H9 (cell line): ENCODE results near the gene SUN2. TPM values are rescaled to one million over a fixed set of nuclear protein-coding genes. Genes with fewer than 3 reads are reported as not detected.

Experiments
- DNase-seq: peaks from one replicate; pipeline ENCODE4 v3.0.0-alpha.2; 2017
- H2AFZ ChIP-seq: one replicate; pipeline ENCODE4 v1.6.1; 2013; ENCODE audit warnings: mild to moderate bottlenecking, low read length, control low read depth, moderate library complexity
- H2AK5ac ChIP-seq: 2 replicates; pipeline ENCODE4 v1.6.1; 2013; ENCODE audit warnings: low read length, control low read depth, mixed read lengths; ENCODE audit not compliant: insufficient read length
- H2BK120ac ChIP-seq: one replicate; pipeline ENCODE4 v1.6.1; 2013; ENCODE audit warnings: low read depth, mild to moderate bottlenecking, low read length, control low read depth, inconsistent platforms; ENCODE audit not compliant: poor library complexity, severe bottlenecking
- H2BK12ac ChIP-seq: 2 replicates; pipeline ENCODE4 v1.6.1; 2013; ENCODE audit warnings: low read length, control low read depth, mixed read lengths, low read depth; ENCODE audit not compliant: insufficient read length
- H2BK15ac ChIP-seq: 2 replicates; pipeline ENCODE4 v1.6.1; 2013; ENCODE audit warnings: low read depth, low read length, control low read depth
- H2BK20ac ChIP-seq: one replicate; pipeline ENCODE4 v1.6.1; 2013; ENCODE audit warnings: low read depth, mild to moderate bottlenecking, low read length, control low read depth, inconsistent platforms; ENCODE audit not compliant: poor library complexity, severe bottlenecking
- H2BK5ac ChIP-seq: 2 replicates; pipeline ENCODE4 v1.6.1; 2013; ENCODE audit warnings: low read length, control low read depth, mixed read lengths; ENCODE audit not compliant: insufficient read length
- H3K14ac ChIP-seq: 2 replicates; pipeline ENCODE4 v1.6.1; 2013; ENCODE audit warnings: low read length, control low read depth; ENCODE audit not compliant: insufficient read depth
- H3K18ac ChIP-seq: 2 replicates; pipeline ENCODE4 v1.6.1; 2013; ENCODE audit warnings: low read depth, mild to moderate bottlenecking, mixed read lengths, low read length, control low read depth; ENCODE audit not compliant: insufficient read length
- H3K23ac ChIP-seq: 2 replicates; pipeline ENCODE4 v1.6.1; 2013; ENCODE audit warnings: low read length, control low read depth, mixed read lengths, low read depth; ENCODE audit not compliant: insufficient read length
- H3K23me2 ChIP-seq: 2 replicates; pipeline ENCODE4 v1.6.1; 2013; ENCODE audit warnings: low read depth, mild to moderate bottlenecking, mixed read lengths, low read length, control low read depth; ENCODE audit not compliant: insufficient read length, poor library complexity, severe bottlenecking
- H3K27ac ChIP-seq: 2 replicates; pipeline ENCODE4 v1.5.1; 2013; ENCODE audit warnings: low read length, control low read depth, mixed read lengths, low read depth; ENCODE audit not compliant: insufficient read length
- H3K27me3 ChIP-seq: 2 replicates; pipeline ENCODE4 v1.6.1; 2013; ENCODE audit warnings: low read length, control low read depth, inconsistent platforms; ENCODE audit not compliant: insufficient read depth
- H3K4ac ChIP-seq: 2 replicates; pipeline ENCODE4 v1.6.1; 2013; ENCODE audit warnings: low read depth, mild to moderate bottlenecking, control low read depth, inconsistent platforms, low read length, moderate library complexity
- H3K4me1 ChIP-seq: 2 replicates; pipeline ENCODE4 v1.6.1; 2013; ENCODE audit warnings: low read length, control low read depth, inconsistent platforms; ENCODE audit not compliant: insufficient read depth
- H3K4me2 ChIP-seq: 2 replicates; pipeline ENCODE4 v1.6.1; 2013; ENCODE audit warnings: low read length, control low read depth, mixed read lengths; ENCODE audit not compliant: insufficient read length, insufficient read depth
- H3K56ac ChIP-seq: 2 replicates; pipeline ENCODE4 v1.6.1; 2013; ENCODE audit warnings: low read depth, mild to moderate bottlenecking, mixed read lengths, low read length, control low read depth; ENCODE audit not compliant: insufficient read length
- H3K79me1 ChIP-seq: 2 replicates; pipeline ENCODE4 v1.6.1; 2013; ENCODE audit warnings: low read depth, mild to moderate bottlenecking, moderate library complexity, low read length, control low read depth, inconsistent platforms; ENCODE audit not compliant: insufficient read depth, poor library complexity, severe bottlenecking
- H3K79me2 ChIP-seq: 2 replicates; pipeline ENCODE4 v1.6.1; 2013; ENCODE audit warnings: low read length, control low read depth, inconsistent platforms; ENCODE audit not compliant: insufficient read depth
- H3K9ac ChIP-seq: 2 replicates; pipeline ENCODE4 v1.6.1; 2013; ENCODE audit warnings: low read length, control low read depth, mixed read lengths; ENCODE audit not compliant: insufficient read length; ENCODE audit errors: extremely low read depth
- H3K9me3 ChIP-seq: one replicate; pipeline ENCODE4 v1.6.1; 2013; ENCODE audit warnings: low read depth, low read length, inconsistent platforms; ENCODE audit not compliant: control insufficient read depth
- H3T11ph ChIP-seq: one replicate; pipeline ENCODE4 v1.6.1; 2013; ENCODE audit warnings: mild to moderate bottlenecking, low read length, control low read depth, inconsistent platforms
- H4K20me1 ChIP-seq: one replicate; pipeline ENCODE4 v1.6.1; 2013; ENCODE audit not compliant: control insufficient read depth, insufficient read length, insufficient read depth
- H4K5ac ChIP-seq: 2 replicates; pipeline ENCODE4 v1.6.1; 2013; ENCODE audit warnings: low read depth, mild to moderate bottlenecking, mixed read lengths, low read length, control low read depth; ENCODE audit not compliant: insufficient read length
- H4K8ac ChIP-seq: replicated peaks from 2 replicates; pipeline ENCODE4 v1.6.1; 2013; ENCODE audit warnings: low read length, control low read depth, mixed read lengths, low read depth; ENCODE audit not compliant: insufficient read length
- H4K91ac ChIP-seq: 2 replicates; pipeline ENCODE4 v1.6.1; 2013; ENCODE audit warnings: low read depth, mild to moderate bottlenecking, moderate library complexity, mixed read lengths, low read length, control low read depth; ENCODE audit not compliant: insufficient read length
- H3K27ac Mint-ChIP-seq, 3 experiments: 2 replicates in 2 of 3; 3 replicates in 1 of 3; pipeline ENCODE4 v1.8.0; 2020 to 2021; ENCODE audit warnings: mixed read lengths in 3 of 3, mild to moderate bottlenecking in 1 of 3, moderate library complexity in 1 of 3
- H3K27me3 Mint-ChIP-seq: 2 replicates; pipeline ENCODE4 v1.8.0; 2021; ENCODE audit warnings: low read depth, mild to moderate bottlenecking, moderate library complexity, mixed read lengths
- H3K36me3 Mint-ChIP-seq, 3 experiments: 2 replicates in 2 of 3; 3 replicates in 1 of 3; pipeline ENCODE4 v1.8.0; 2020 to 2021; ENCODE audit warnings: low read depth in 3 of 3, mixed read lengths in 3 of 3; ENCODE audit not compliant: insufficient read depth in 1 of 3
- H3K4me1 Mint-ChIP-seq, 2 experiments: 2 replicates each; pipeline ENCODE4 v1.8.0; 2020; ENCODE audit warnings: mixed read lengths in 2 of 2
- H3K4me3 Mint-ChIP-seq, 2 experiments: 2 replicates in 1 of 2; 3 replicates in 1 of 2; pipeline ENCODE4 v1.8.0; 2020 to 2021; ENCODE audit warnings: mild to moderate bottlenecking in 2 of 2, mixed read lengths in 2 of 2, moderate library complexity in 1 of 2
- H3K9me3 Mint-ChIP-seq, 2 experiments: 2 replicates in 1 of 2; 3 replicates in 1 of 2; pipeline ENCODE4 v1.8.0; 2020; ENCODE audit warnings: mild to moderate bottlenecking in 2 of 2, mixed read lengths in 2 of 2, moderate library complexity in 1 of 2
- CTCF ChIP-seq: fragments of 200-600 bp; sonication (generic); conservative IDR thresholded peaks from 3 replicates; pipeline ENCODE4 v1.8.0; 2021; ENCODE audit warnings: antibody characterized with exemption, mild to moderate bottlenecking
- WGBS: extraction: QIAGEN DNeasy Blood & Tissue Kit; methylation state at CpG from one replicate; pipeline ENCODE4 v1.1.7; 2013; ENCODE audit warnings: missing lambda C conversion rate, low lambda C conversion rate, mixed read lengths; ENCODE audit not compliant: insufficient read length; ENCODE audit errors: extremely low coverage; 5-methylcytosine and 5-hydroxymethylcytosine counted together
- total RNA-seq: library from RNA; stranded (reverse); gene quantifications from 2 replicates; pipeline ENCODE4 v1.2.1, GENCODE V29; 2021

Gene SUN2
- total RNA-seq, 1 experiment from 2014 or later, result 12.0 TPM

GRCh38 chr22:38740754-38741153 is 15.0 kb downstream of the SUN2 start:
- Histone ChIP-seq H2AFZ (no peak overlapping the region), H2BK20ac (no peak overlapping the region), H4K91ac (no peak overlapping the region), H3K18ac (no peak overlapping the region), H2BK120ac (no peak overlapping the region), H3K14ac (no peak overlapping the region), H4K5ac (no peak overlapping the region), H2BK5ac (no peak overlapping the region), H3K23ac (no peak overlapping the region), H3K27ac (no peak overlapping the region), H3K23me2 (no peaks in the 10 kb centered on the region), H4K20me1 (no peaks in the 10 kb centered on the region), H4K8ac (no peak overlapping the region), H3K27me3 (no peaks in the 10 kb centered on the region), H3K79me1 (no peaks in the 10 kb centered on the region), H2AK5ac (no peak overlapping the region), H3K4me1 (no peaks in the 10 kb centered on the region), H2BK15ac (no peak overlapping the region), H3K79me2 (no peaks in the 10 kb centered on the region), H3K56ac (no peak overlapping the region), H3K4ac (no peak overlapping the region), H3T11ph (no peak overlapping the region), H3K9me3 (no peaks in the 10 kb centered on the region), H3K9ac (no peak overlapping the region), H3K4me2 (no peak overlapping the region), H2BK12ac (no peak overlapping the region)
- Mint-ChIP-seq H3K36me3 (peaks cover 13 to 60% (median 24%) of the 10 kb centered on the region in 3 experiments), H3K9me3 (no peaks in the 10 kb centered on the region), H3K27me3 (no peaks in the 10 kb centered on the region; the same call in 1 of the 2 replicates), H3K4me1 (no peaks in the 10 kb centered on the region), H3K27ac (no peak overlapping the region), H3K4me3 (no peak overlapping the region)
- no peak for DNase-seq
- WGBS, result no CpG with 5 or more reads among the region's 8 CpGs
- TF ChIP-seq CTCF, result no peak
